K562 (cell line): ENCODE data around the gene RANBP6.

ENCODE experiments used
- FOXA3 ChIP-seq, 2 experiments: fragments of 450-650 bp in 1 of 2; sonication (generic) in 1 of 2; formaldehyde crosslinking; IDR thresholded peaks in 1 of 2; conservative IDR thresholded peaks in 1 of 2; 2 replicates each; pipeline versions ENCODE4 v1.4.0 to v1.8.0; 2020 to 2022; ENCODE audit warnings: mild to moderate bottlenecking in 2 of 2, missing genetic modification reagents in 1 of 2
- MXI1 ChIP-seq: IDR thresholded peaks from 2 replicates; pipeline ENCODE4 v1.6.1; 2011; ENCODE audit warnings: low read depth, mild to moderate bottlenecking, improper control_type of control experiment, low read length
- NFIC ChIP-seq: fragments of 450-650 bp; IDR thresholded peaks from 2 replicates; pipeline ENCODE4 v1.6.1; 2017; ENCODE audit warnings: mild to moderate bottlenecking, inconsistent platforms
- NFXL1 ChIP-seq: fragments of 450-650 bp; formaldehyde crosslinking; IDR thresholded peaks from 2 replicates; pipeline ENCODE4 v1.4.0; 2021; ENCODE audit warnings: mild to moderate bottlenecking
- ZKSCAN1 ChIP-seq: fragments of 150-350 bp; IDR thresholded peaks from 2 replicates; pipeline ENCODE4 v1.6.1; 2016; ENCODE audit warnings: low read depth, low read length
- ZNF785 ChIP-seq: fragments of 250-450 bp; sonication (Bioruptor Pico); IDR thresholded peaks from 2 replicates; pipeline ENCODE4 v1.4.0; 2020; ENCODE audit warnings: mild to moderate bottlenecking
- TF ChIP-seq, protein P1 (sequence below), 3 experiments: IDR thresholded peaks in 2 of 3; conservative IDR thresholded peaks in 1 of 3; 2 replicates each; pipeline ENCODE4 v1.5.1; 2011 to 2012; ENCODE audit warnings: low read length in 3 of 3, mild to moderate bottlenecking in 3 of 3, control low read depth in 2 of 3, improper control_type of control experiment in 1 of 3, inconsistent platforms in 1 of 3, low read depth in 1 of 3, mixed read lengths in 1 of 3, moderate library complexity in 1 of 3; ENCODE audit not compliant: insufficient read depth in 2 of 3
- TF ChIP-seq, protein P2 (sequence below): conservative IDR thresholded peaks from 2 replicates; pipeline ENCODE4 v1.6.1; 2011; ENCODE audit warnings: low read depth, mild to moderate bottlenecking, low read length; ENCODE audit not compliant: control insufficient read depth
- TF ChIP-seq, protein P3 (sequence below), 2 experiments: IDR thresholded peaks in 1 of 2; conservative IDR thresholded peaks in 1 of 2; 2 replicates each; pipeline ENCODE4 v1.6.1; 2016; ENCODE audit warnings: low read depth in 2 of 2, mild to moderate bottlenecking in 1 of 2, missing compliant biosample characterization in 1 of 2, missing genetic modification characterization in 1 of 2, moderate library complexity in 1 of 2
- TF ChIP-seq, protein P4 (sequence below): sonication (generic); formaldehyde crosslinking; IDR thresholded peaks from 2 replicates; pipeline ENCODE4 v1.9.0; 2022; ENCODE audit warnings: mild to moderate bottlenecking, missing genetic modification reagents

DNA sequence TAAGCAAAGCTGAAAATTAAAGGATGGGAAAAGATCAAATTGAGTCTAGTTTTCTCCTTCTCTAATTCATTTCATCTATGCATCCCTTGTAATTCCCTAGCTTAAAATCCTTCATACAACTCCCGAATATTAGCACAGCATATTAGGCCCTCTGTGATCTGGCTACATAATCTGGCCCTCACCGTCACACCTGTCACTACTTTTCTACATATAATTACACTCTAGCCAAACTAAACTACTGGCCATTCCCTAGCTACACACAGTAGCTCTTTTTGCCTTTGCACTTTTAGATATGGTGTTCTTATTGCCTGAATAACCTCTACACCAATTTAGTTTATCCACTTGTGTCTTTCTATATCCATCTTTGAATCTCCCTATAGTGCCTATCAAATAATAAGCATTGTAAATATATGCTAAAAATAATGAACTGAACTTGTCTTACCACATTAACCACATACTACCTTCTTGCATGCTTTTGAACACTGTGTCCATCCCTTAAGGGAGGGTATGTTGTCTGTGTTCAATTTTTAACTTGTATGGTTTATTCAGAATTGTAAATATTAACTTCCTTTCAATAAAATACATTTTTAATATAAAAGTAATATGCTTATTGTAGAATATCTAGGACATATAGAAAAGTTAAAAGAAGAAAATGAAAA is 15.9 kb downstream of the RANBP6 start:
- TF ChIP-seq, protein P1, sequence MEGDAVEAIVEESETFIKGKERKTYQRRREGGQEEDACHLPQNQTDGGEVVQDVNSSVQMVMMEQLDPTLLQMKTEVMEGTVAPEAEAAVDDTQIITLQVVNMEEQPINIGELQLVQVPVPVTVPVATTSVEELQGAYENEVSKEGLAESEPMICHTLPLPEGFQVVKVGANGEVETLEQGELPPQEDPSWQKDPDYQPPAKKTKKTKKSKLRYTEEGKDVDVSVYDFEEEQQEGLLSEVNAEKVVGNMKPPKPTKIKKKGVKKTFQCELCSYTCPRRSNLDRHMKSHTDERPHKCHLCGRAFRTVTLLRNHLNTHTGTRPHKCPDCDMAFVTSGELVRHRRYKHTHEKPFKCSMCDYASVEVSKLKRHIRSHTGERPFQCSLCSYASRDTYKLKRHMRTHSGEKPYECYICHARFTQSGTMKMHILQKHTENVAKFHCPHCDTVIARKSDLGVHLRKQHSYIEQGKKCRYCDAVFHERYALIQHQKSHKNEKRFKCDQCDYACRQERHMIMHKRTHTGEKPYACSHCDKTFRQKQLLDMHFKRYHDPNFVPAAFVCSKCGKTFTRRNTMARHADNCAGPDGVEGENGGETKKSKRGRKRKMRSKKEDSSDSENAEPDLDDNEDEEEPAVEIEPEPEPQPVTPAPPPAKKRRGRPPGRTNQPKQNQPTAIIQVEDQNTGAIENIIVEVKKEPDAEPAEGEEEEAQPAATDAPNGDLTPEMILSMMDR (IDR thresholded peaks at IDR 0.05 in 2 of 3, conservative IDR thresholded peaks at IDR 0.05 in 1 of 3; ENCODE audit: insufficient read depth in 2 of 3, low read depth in 1 of 3, low read length in 3 of 3): no peak
- no peak for TF ChIP-seq NFIC
- no peak for TF ChIP-seq ZKSCAN1
- TF ChIP-seq, protein P2, sequence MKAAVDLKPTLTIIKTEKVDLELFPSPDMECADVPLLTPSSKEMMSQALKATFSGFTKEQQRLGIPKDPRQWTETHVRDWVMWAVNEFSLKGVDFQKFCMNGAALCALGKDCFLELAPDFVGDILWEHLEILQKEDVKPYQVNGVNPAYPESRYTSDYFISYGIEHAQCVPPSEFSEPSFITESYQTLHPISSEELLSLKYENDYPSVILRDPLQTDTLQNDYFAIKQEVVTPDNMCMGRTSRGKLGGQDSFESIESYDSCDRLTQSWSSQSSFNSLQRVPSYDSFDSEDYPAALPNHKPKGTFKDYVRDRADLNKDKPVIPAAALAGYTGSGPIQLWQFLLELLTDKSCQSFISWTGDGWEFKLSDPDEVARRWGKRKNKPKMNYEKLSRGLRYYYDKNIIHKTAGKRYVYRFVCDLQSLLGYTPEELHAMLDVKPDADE: no peak
- TF ChIP-seq MXI1: no peak
- TF ChIP-seq, protein P3, sequence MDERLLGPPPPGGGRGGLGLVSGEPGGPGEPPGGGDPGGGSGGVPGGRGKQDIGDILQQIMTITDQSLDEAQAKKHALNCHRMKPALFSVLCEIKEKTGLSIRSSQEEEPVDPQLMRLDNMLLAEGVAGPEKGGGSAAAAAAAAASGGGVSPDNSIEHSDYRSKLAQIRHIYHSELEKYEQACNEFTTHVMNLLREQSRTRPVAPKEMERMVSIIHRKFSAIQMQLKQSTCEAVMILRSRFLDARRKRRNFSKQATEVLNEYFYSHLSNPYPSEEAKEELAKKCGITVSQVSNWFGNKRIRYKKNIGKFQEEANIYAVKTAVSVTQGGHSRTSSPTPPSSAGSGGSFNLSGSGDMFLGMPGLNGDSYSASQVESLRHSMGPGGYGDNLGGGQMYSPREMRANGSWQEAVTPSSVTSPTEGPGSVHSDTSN (CRISPR knock-in tag; IDR thresholded peaks at IDR 0.05; ENCODE audit: low read depth): no peak
- TF ChIP-seq, protein P3 (tag; conservative IDR thresholded peaks at IDR 0.05; ENCODE audit: low read depth): no peak
- no peak for TF ChIP-seq FOXA3 (CRISPR knock-in tag; conservative IDR thresholded peaks at IDR 0.05 in 1 of 2, IDR thresholded peaks at IDR 0.05 in 1 of 2)
- TF ChIP-seq, protein P4, sequence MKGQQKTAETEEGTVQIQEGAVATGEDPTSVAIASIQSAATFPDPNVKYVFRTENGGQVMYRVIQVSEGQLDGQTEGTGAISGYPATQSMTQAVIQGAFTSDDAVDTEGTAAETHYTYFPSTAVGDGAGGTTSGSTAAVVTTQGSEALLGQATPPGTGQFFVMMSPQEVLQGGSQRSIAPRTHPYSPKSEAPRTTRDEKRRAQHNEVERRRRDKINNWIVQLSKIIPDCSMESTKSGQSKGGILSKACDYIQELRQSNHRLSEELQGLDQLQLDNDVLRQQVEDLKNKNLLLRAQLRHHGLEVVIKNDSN (CRISPR knock-in tag): no peak
- TF ChIP-seq NFXL1 (CRISPR knock-in tag): no peak
- no peak for TF ChIP-seq ZNF785
